Loucy (cell line): Measurements from ENCODE around the gene ZBTB34.

ENCODE experiments used
- H2AFZ ChIP-seq: fragments of 200-600 bp; sonication (generic); 2 replicates; pipeline ENCODE4 v1.6.0; 2016; ENCODE audit warnings: antibody characterized with exemption, mild to moderate bottlenecking, low read length, moderate library complexity
- H3F3A ChIP-seq: fragments of 200-600 bp; 2 replicates; pipeline ENCODE4 v1.6.0; 2016; ENCODE audit warnings: antibody characterized with exemption, low read depth, mild to moderate bottlenecking
- H3K27me3 ChIP-seq: fragments of 200-600 bp; sonication (generic); 2 replicates; pipeline ENCODE4 v1.6.1; 2014; ENCODE audit warnings: low read length, mild to moderate bottlenecking; ENCODE audit not compliant: insufficient read depth, poor library complexity, severe bottlenecking
- H3K36me3 ChIP-seq: fragments of 200-600 bp; sonication (generic); 2 replicates; pipeline ENCODE4 v1.6.1; 2016; ENCODE audit warnings: low read length; ENCODE audit not compliant: insufficient read depth
- H3K4me1 ChIP-seq: fragments of 200-600 bp; sonication (generic); 2 replicates; pipeline ENCODE4 v1.5.1; 2014; ENCODE audit warnings: low read length, mild to moderate bottlenecking; ENCODE audit not compliant: insufficient read depth, poor library complexity, severe bottlenecking
- H3K4me2 ChIP-seq: fragments of 200-600 bp; sonication (generic); 2 replicates; pipeline ENCODE4 v1.6.0; 2014; ENCODE audit warnings: antibody characterized with exemption, low read length, low read depth, mild to moderate bottlenecking; ENCODE audit not compliant: poor library complexity, severe bottlenecking
- H3K4me3 ChIP-seq: fragments of 200-600 bp; sonication (generic); 2 replicates; pipeline ENCODE4 v1.5.1; 2014; ENCODE audit warnings: low read length, mild to moderate bottlenecking, mixed read lengths; ENCODE audit not compliant: poor library complexity, severe bottlenecking
- H3K79me2 ChIP-seq: fragments of 200-600 bp; sonication (generic); 2 replicates; pipeline ENCODE4 v1.6.1; 2014; ENCODE audit warnings: low read length; ENCODE audit not compliant: insufficient read depth
- H3K9ac ChIP-seq: fragments of 200-600 bp; sonication (generic); 2 replicates; pipeline ENCODE4 v1.6.0; 2014; ENCODE audit warnings: mild to moderate bottlenecking, low read depth, low read length, moderate library complexity; ENCODE audit not compliant: poor library complexity, severe bottlenecking
- H3K9me2 ChIP-seq: fragments of 200-600 bp; sonication (generic); replicated peaks from 2 replicates; pipeline ENCODE4 v1.6.1; 2016; ENCODE audit warnings: low read depth, low read length, mixed read lengths
- H3K9me3 ChIP-seq: fragments of 200-600 bp; sonication (generic); 2 replicates; pipeline ENCODE4 v1.6.1; 2014; ENCODE audit warnings: mild to moderate bottlenecking, antibody characterized with exemption, low read length, low read depth; ENCODE audit not compliant: insufficient read depth
- H4K20me1 ChIP-seq: fragments of 200-600 bp; sonication (generic); 2 replicates; pipeline ENCODE4 v1.6.0; 2014; ENCODE audit warnings: antibody characterized with exemption, low read length, mild to moderate bottlenecking; ENCODE audit not compliant: insufficient read depth, poor library complexity, severe bottlenecking
- EZH2phosphoT487 ChIP-seq: fragments of 200-600 bp; IDR thresholded peaks from 2 replicates; pipeline ENCODE4 v1.6.1; 2018; ENCODE audit warnings: antibody characterized with exemption, mild to moderate bottlenecking, moderate library complexity, borderline replicate concordance
- TF ChIP-seq, protein P1 (sequence below): fragments of 200-600 bp; sonication (generic); conservative IDR thresholded peaks from 2 replicates; pipeline ENCODE4 v1.5.1; 2014; ENCODE audit warnings: mild to moderate bottlenecking, antibody characterized with exemption, low read length

The ZBTB34 gene

DNA sequence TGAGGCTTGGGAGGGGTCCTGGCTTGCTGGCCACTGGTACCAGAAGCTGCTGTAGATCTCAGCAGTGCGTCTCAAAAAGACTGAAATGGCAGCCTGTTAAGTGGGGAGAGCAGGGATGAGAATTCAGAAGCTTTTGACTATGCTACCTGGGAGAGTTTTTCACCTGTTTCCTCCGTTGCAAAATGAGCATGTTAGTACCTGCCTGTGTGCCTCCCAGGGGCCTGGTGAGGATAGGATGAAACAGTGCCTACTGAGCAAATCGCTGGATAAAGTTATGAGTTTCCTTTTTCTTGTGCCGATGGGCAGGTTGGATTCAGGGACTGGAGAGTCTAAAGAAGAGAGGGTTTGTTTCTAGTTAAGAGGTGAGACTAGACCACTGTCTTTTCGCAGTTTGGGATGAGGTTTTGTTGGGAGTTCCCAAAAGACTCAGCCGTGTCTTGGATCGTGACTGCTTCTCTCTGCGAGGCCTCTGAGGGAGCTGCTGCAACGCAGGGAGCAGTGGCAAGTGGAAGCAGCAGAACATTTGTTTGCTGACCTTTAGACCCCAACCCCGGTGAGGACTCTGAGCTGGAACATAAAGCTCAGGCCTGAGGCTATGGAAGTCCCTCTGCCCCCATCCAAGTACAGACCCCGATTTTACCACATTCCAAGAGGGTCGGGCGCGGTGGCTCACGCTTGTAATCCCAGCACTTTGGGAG, 55.6 kb downstream of the ZBTB34 start:
- H3K9me3 ChIP-seq = no peaks in the 10 kb centered on the region
- no peak overlapping the region for H2AFZ ChIP-seq
- H3K4me2 ChIP-seq = peak overlapping the region; percentile 46
- no peaks in the 10 kb centered on the region for H3K79me2 ChIP-seq
- peaks cover 4% of the 10 kb centered on the region for H4K20me1 ChIP-seq
- no peak for TF ChIP-seq EZH2phosphoT487
- TF ChIP-seq, protein P1, sequence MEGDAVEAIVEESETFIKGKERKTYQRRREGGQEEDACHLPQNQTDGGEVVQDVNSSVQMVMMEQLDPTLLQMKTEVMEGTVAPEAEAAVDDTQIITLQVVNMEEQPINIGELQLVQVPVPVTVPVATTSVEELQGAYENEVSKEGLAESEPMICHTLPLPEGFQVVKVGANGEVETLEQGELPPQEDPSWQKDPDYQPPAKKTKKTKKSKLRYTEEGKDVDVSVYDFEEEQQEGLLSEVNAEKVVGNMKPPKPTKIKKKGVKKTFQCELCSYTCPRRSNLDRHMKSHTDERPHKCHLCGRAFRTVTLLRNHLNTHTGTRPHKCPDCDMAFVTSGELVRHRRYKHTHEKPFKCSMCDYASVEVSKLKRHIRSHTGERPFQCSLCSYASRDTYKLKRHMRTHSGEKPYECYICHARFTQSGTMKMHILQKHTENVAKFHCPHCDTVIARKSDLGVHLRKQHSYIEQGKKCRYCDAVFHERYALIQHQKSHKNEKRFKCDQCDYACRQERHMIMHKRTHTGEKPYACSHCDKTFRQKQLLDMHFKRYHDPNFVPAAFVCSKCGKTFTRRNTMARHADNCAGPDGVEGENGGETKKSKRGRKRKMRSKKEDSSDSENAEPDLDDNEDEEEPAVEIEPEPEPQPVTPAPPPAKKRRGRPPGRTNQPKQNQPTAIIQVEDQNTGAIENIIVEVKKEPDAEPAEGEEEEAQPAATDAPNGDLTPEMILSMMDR = no peak
- no peaks in the 10 kb centered on the region for H3K9me2 ChIP-seq
- H3K4me3 ChIP-seq = peak overlapping the region; percentile 55
- H3K4me1 ChIP-seq = no peaks in the 10 kb centered on the region
- H3K27me3 ChIP-seq = peaks cover 9% of the 10 kb centered on the region
- H3K9ac ChIP-seq = no peak overlapping the region
- H3F3A ChIP-seq = no peaks in the 10 kb centered on the region
- no peaks in the 10 kb centered on the region for H3K36me3 ChIP-seq

DNA sequence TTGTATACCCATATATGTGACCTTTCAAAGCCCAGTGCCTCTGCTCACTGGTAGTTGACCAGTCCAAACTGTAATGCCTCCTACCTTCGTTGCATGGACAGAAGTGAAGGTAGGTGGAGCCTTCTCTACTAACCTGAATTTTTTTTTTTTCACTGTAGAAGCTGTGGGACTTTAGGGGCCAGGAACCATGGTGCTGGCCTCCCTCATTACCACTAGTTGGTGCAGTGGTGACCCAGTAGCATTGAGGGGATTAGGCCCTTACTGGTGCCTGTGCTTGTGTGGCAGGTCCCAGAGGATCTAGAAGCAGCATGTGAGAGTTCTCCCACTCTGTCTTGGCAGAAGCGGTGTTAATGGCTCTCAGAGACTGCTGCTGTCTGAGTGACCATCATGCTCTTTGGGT, 56.5 kb downstream of the ZBTB34 start:
- H3K79me2 ChIP-seq = no peaks in the 10 kb centered on the region
- H3K9me3 ChIP-seq = no peaks in the 10 kb centered on the region
- peaks cover 9% of the 10 kb centered on the region for H3K27me3 ChIP-seq
- no peak overlapping the region for H3K4me2 ChIP-seq
- H3F3A ChIP-seq = no peaks in the 10 kb centered on the region
- H2AFZ ChIP-seq = no peak overlapping the region
- H3K36me3 ChIP-seq = no peaks in the 10 kb centered on the region
- H3K9ac ChIP-seq = no peak overlapping the region
- no peaks in the 10 kb centered on the region for H3K9me2 ChIP-seq
- TF ChIP-seq, protein P1 = peak; percentile 59
- no peak for TF ChIP-seq EZH2phosphoT487
- no peak overlapping the region for H3K4me3 ChIP-seq
- peaks cover 4% of the 10 kb centered on the region for H4K20me1 ChIP-seq
- no peaks in the 10 kb centered on the region for H3K4me1 ChIP-seq

- Histone ChIP-seq H2AFZ (no peak overlapping the region), H3K4me1 (no peaks in the 10 kb centered on the region), H3K9ac (no peak overlapping the region), H3K79me2 (no peaks in the 10 kb centered on the region), H3K9me2 (no peaks in the 10 kb centered on the region), H3K36me3 (no peaks in the 10 kb centered on the region), H3K9me3 (no peaks in the 10 kb centered on the region), H3K27me3 (no peaks in the 10 kb centered on the region), H3F3A (no peaks in the 10 kb centered on the region), H3K4me3 (no peak overlapping the region), H4K20me1 (peaks cover 4% of the 10 kb centered on the region), H3K4me2 (no peak overlapping the region)
- TF ChIP-seq, protein P1 = no peak
- no peak for TF ChIP-seq EZH2phosphoT487
Observed at GRCh38 chr9:126919193-126919592, 58.8 kb downstream of the ZBTB34 start.
